PC-3 (cell line): ENCODE results near the gene CBFA2T3. TPM values are rescaled to one million over a fixed set of nuclear protein-coding genes. Genes with fewer than 3 reads are reported as not detected.

Experiments used
- ATAC-seq: fragments of 200-7000 bp; cut with Tn5 transposase; 2 replicates; pipeline ENCODE4 v1.9.1; 2020; ENCODE audit warnings: mild to moderate bottlenecking, moderate library complexity
- BruUV-seq: library from RNA; stranded (reverse); fragments of 400-500 nt; replicated peaks from 2 replicates; lab custom pipeline; 2021; lab: Mats Ljungman, UMichigan
- CTCF ChIA-PET: fragments of 300-600 bp; sonication (Branson Sonifier 250); formaldehyde crosslinking; loops from one replicate; lab custom pipeline; 2022; ENCODE audit warnings: antibody characterized with exemption; lab: Charles Lee
- POLR2A ChIA-PET: fragments of 300-600 bp; sonication (Branson Sonifier 250); formaldehyde crosslinking; loops from one replicate; lab custom pipeline; 2022; ENCODE audit warnings: antibody characterized with exemption; ENCODE audit not compliant: unreplicated experiment; lab: Charles Lee
- DNase-seq: peaks from one replicate; pipeline ENCODE4 v3.0.0-alpha.2; 2015
- H2AFZ ChIP-seq: fragments of 300-600 bp; sonication (generic); 2 replicates; pipeline ENCODE4 v1.6.0; 2016; ENCODE audit warnings: antibody characterized with exemption, low read length
- H3F3A ChIP-seq: fragments of 300-600 bp; sonication (generic); one replicate; pipeline ENCODE4 v1.6.0; 2017; ENCODE audit warnings: antibody characterized with exemption, low read length, control low read depth, mild to moderate bottlenecking; ENCODE audit not compliant: unreplicated experiment
- H3K27ac ChIP-seq: fragments of 300-600 bp; sonication (generic); 2 replicates; pipeline ENCODE4 v1.5.1; 2016; ENCODE audit warnings: mild to moderate bottlenecking, low read length
- H3K27me3 ChIP-seq: fragments of 300-600 bp; sonication (generic); 2 replicates; pipeline ENCODE4 v1.6.1; 2016; ENCODE audit warnings: low read length, mixed read lengths
- H3K36me3 ChIP-seq: fragments of 300-600 bp; sonication (generic); 2 replicates; pipeline ENCODE4 v1.6.1; 2016; ENCODE audit warnings: low read depth, mixed run types, low read length, mixed read lengths
- H3K4me1 ChIP-seq: fragments of 300-600 bp; sonication (generic); 2 replicates; pipeline ENCODE4 v1.5.1; 2016; ENCODE audit warnings: low read length; ENCODE audit not compliant: insufficient read depth
- H3K4me2 ChIP-seq: fragments of 300-600 bp; sonication (generic); 2 replicates; pipeline ENCODE4 v1.6.0; 2016; ENCODE audit warnings: low read length
- H3K4me3 ChIP-seq: fragments of 300-600 bp; sonication (generic); 2 replicates; pipeline ENCODE4 v1.5.1; 2016; ENCODE audit warnings: mild to moderate bottlenecking, low read length, mixed read lengths
- H3K79me2 ChIP-seq: fragments of 300-600 bp; sonication (generic); 2 replicates; pipeline ENCODE4 v1.6.1; 2017; ENCODE audit warnings: low read length, mixed read lengths
- H3K9ac ChIP-seq: fragments of 300-600 bp; sonication (generic); 2 replicates; pipeline ENCODE4 v1.6.0; 2016; ENCODE audit warnings: mild to moderate bottlenecking, low read length
- H3K9me2 ChIP-seq: fragments of 300-600 bp; sonication (generic); replicated peaks from 2 replicates; pipeline ENCODE4 v1.6.1; 2016; ENCODE audit warnings: mixed run types, low read length, mixed read lengths
- H3K9me3 ChIP-seq: fragments of 300-600 bp; sonication (generic); 2 replicates; pipeline ENCODE4 v1.6.1; 2016; ENCODE audit warnings: low read length, mixed read lengths
- H4K20me1 ChIP-seq: fragments of 300-600 bp; sonication (generic); 2 replicates; pipeline ENCODE4 v1.6.1; 2016; ENCODE audit warnings: low read length, mixed read lengths
- CTCF ChIP-seq: fragments of 300-600 bp; sonication (generic); conservative IDR thresholded peaks from 2 replicates; pipeline ENCODE4 v1.5.1; 2017; ENCODE audit warnings: antibody characterized with exemption, low read depth, mild to moderate bottlenecking, low read length
- EZH2 ChIP-seq: fragments of 300-600 bp; sonication (generic); IDR thresholded peaks from one replicate; pipeline ENCODE4 v1.6.1; 2017; ENCODE audit warnings: antibody characterized with exemption, mild to moderate bottlenecking, low read length; ENCODE audit not compliant: unreplicated experiment
- EZH2phosphoT487 ChIP-seq: fragments of 300-600 bp; sonication (generic); IDR thresholded peaks from 2 replicates; pipeline ENCODE4 v1.6.1; 2018; ENCODE audit warnings: mild to moderate bottlenecking, antibody characterized with exemption, low read length, borderline replicate concordance
- intact Hi-C: fragments of 100-400 bp; cut with micrococcal nuclease; formaldehyde crosslinking; loops from 2 replicates; pipeline ENCODE4 v1.9.0; 2023
- total RNA-seq: library from RNA; depleted of rRNA; stranded (reverse); fragments of >200 nt; gene quantifications from 2 replicates; pipeline ENCODE4 v1.2.3, GENCODE V29; 2014

Gene CBFA2T3
- total RNA-seq, 1 experiment from 2014 or later, result not detected

- CTCF ChIA-PET, result no interaction called here
- no peaks in the 10 kb centered on the region for H4K20me1 ChIP-seq
- ATAC-seq, result no peak
- no peak overlapping the region for H3K4me3 ChIP-seq
- no TSS peak for BruUV-seq
- TF ChIP-seq CTCF, result no peak
- no peak for TF ChIP-seq EZH2phosphoT487
- no peak for TF ChIP-seq EZH2
- H3F3A ChIP-seq, result no peaks in the 10 kb centered on the region
- no peak overlapping the region for H3K4me2 ChIP-seq
- intact Hi-C loops, result no loop called here
- H3K27me3 ChIP-seq, result no peaks in the 10 kb centered on the region
- H3K27ac ChIP-seq, result no peak overlapping the region
- no peaks in the 10 kb centered on the region for H3K79me2 ChIP-seq
- no peaks in the 10 kb centered on the region for H3K4me1 ChIP-seq
- no peaks in the 10 kb centered on the region for H3K36me3 ChIP-seq
- H3K9me2 ChIP-seq, result no peaks in the 10 kb centered on the region
- no peak overlapping the region for H3K9ac ChIP-seq
- no peaks in the 10 kb centered on the region for H3K9me3 ChIP-seq
- POLR2A ChIA-PET, result no interaction called here
- no peak for DNase-seq
- no peak overlapping the region for H2AFZ ChIP-seq
These were observed 111.3 kb downstream of the CBFA2T3 start for GRCh38 chr16:88865742-88866141.

- no peaks in the 10 kb centered on the region for H3F3A ChIP-seq
- no peaks in the 10 kb centered on the region for H4K20me1 ChIP-seq
- no peaks in the 10 kb centered on the region for H3K4me1 ChIP-seq
- no peak overlapping the region for H2AFZ ChIP-seq
- TF ChIP-seq EZH2phosphoT487 (no peak), CTCF (no peak), EZH2 (no peak)
- ChIA-PET POLR2A (no interaction called here), CTCF (no interaction called here)
- intact Hi-C loops, result no loop called here
- no peak overlapping the region for H3K4me3 ChIP-seq
- H3K79me2 ChIP-seq, result no peaks in the 10 kb centered on the region
- H3K36me3 ChIP-seq, result no peaks in the 10 kb centered on the region
- H3K27ac ChIP-seq, result no peak overlapping the region
- H3K9me3 ChIP-seq, result no peaks in the 10 kb centered on the region
- BruUV-seq, result no TSS peak
- no peak overlapping the region for H3K4me2 ChIP-seq
- H3K27me3 ChIP-seq, result no peaks in the 10 kb centered on the region
- no peaks in the 10 kb centered on the region for H3K9me2 ChIP-seq
- DNase-seq, result no peak
- no peak for ATAC-seq
- H3K9ac ChIP-seq, result no peak overlapping the region
These were observed 111.7 kb downstream of the CBFA2T3 start for GRCh38 chr16:88865310-88865709.

GRCh38 chr16:88864521-88864920, 112.5 kb downstream of the CBFA2T3 start:
- Histone ChIP-seq H3K27me3 (no peaks in the 10 kb centered on the region), H2AFZ (no peak overlapping the region), H3F3A (no peaks in the 10 kb centered on the region), H4K20me1 (no peaks in the 10 kb centered on the region), H3K79me2 (no peaks in the 10 kb centered on the region), H3K4me2 (no peak overlapping the region), H3K36me3 (no peaks in the 10 kb centered on the region), H3K9me2 (no peaks in the 10 kb centered on the region), H3K27ac (no peak overlapping the region), H3K9me3 (no peaks in the 10 kb centered on the region), H3K4me1 (no peaks in the 10 kb centered on the region), H3K9ac (no peak overlapping the region), H3K4me3 (no peak overlapping the region)
- ATAC-seq (no peak), DNase-seq (no peak)
- intact Hi-C loops, result no loop called here
- ChIA-PET POLR2A (no interaction called here), CTCF (no interaction called here)
- BruUV-seq, result no TSS peak
- no peak for TF ChIP-seq EZH2phosphoT487
- no peak for TF ChIP-seq EZH2
- TF ChIP-seq CTCF, result no peak
